Measurements from ENCODE around the gene WHRN. TPM values are rescaled to one million over a fixed set of nuclear protein-coding genes. Genes with fewer than 3 reads are reported as not detected.

Gene WHRN
- total RNA-seq, 6 donors from 2014 or later = 2.5 to 17.8 (median 5.6) TPM

- WGBS, 2 donors = 85 to 94% methylated on average over 2 of the region's 2 CpGs
- no peak for ATAC-seq (ENCODE audit: low FRiP score in 2 of 2)
- Histone ChIP-seq H3K27ac (no peak overlapping the region), H3K4me3 (no peak overlapping the region), H3K27me3 (no peaks in the 10 kb centered on the region), H3K4me1 (peaks cover 12 to 33% (median 13%) of the 10 kb centered on the region in 4 donors), H3K36me3 (no peaks in the 10 kb centered on the region), H3K9me3 (no peaks in the 10 kb centered on the region)
- no peak for DNase-seq
- TF ChIP-seq CTCF (IDR thresholded peaks at IDR 0.05) = no peak
- TF ChIP-seq POLR2AphosphoS5 (IDR thresholded peaks at IDR 0.05) = no peak
- no peak for TF ChIP-seq EP300 (IDR thresholded peaks at IDR 0.05)
- no peak for TF ChIP-seq POLR2A (IDR thresholded peaks at IDR 0.05)
Measured at GRCh38 chr9:114400772-114401171, 104.5 kb downstream of the WHRN start.

- no peak overlapping the region for H3K27ac ChIP-seq
Measured at GRCh38 chr9:114400219-114400618, 105.1 kb downstream of the WHRN start.

GRCh38 chr9:114399381-114399780, 105.9 kb downstream of the WHRN start:
- WGBS, 2 donors = 81 to 85% methylated on average over 4 of the region's 4 CpGs
- Histone ChIP-seq H3K36me3 (no peaks in the 10 kb centered on the region), H3K4me3 (no peak overlapping the region), H3K9me3 (no peaks in the 10 kb centered on the region), H3K27ac (no peak overlapping the region), H3K27me3 (no peaks in the 10 kb centered on the region), H3K4me1 (peaks cover 19 to 40% (median 26%) of the 10 kb centered on the region in 4 donors)
- TF ChIP-seq POLR2A (IDR thresholded peaks at IDR 0.05) = no peak
- no peak for TF ChIP-seq EP300 (IDR thresholded peaks at IDR 0.05)
- TF ChIP-seq CTCF (IDR thresholded peaks at IDR 0.05) = no peak
- TF ChIP-seq POLR2AphosphoS5 (IDR thresholded peaks at IDR 0.05) = no peak
- DNase-seq (no peak), ATAC-seq (ENCODE audit: low FRiP score in 2 of 2) (no peak)

More at GRCh38 chr9:114400219-114400618, 105.1 kb downstream of the WHRN start:
- H3K4me3 ChIP-seq = no peak overlapping the region
- DNase-seq = no peak
- no peaks in the 10 kb centered on the region for H3K27me3 ChIP-seq
- no peak for ATAC-seq (ENCODE audit: low FRiP score in 2 of 2)
- H3K36me3 ChIP-seq = no peaks in the 10 kb centered on the region
- H3K9me3 ChIP-seq = no peaks in the 10 kb centered on the region
- TF ChIP-seq POLR2A (IDR thresholded peaks at IDR 0.05) (no peak), CTCF (IDR thresholded peaks at IDR 0.05) (no peak), EP300 (IDR thresholded peaks at IDR 0.05) (no peak), POLR2AphosphoS5 (IDR thresholded peaks at IDR 0.05) (no peak)
- WGBS, 2 donors = 27 to 52% methylated on average over 1 of the region's 1 CpG
- H3K4me1 ChIP-seq = peaks cover 17 to 33% (median 18%) of the 10 kb centered on the region in 4 donors

GRCh38 chr9:114397848-114398605, 107.2 kb downstream of the WHRN start:
- ATAC-seq (ENCODE audit: low FRiP score in 2 of 2) = peak; percentile 97
- DNase-seq = peak; percentile 98 to 100
- H3K27ac ChIP-seq = peak overlapping the region; percentile 89 to 95 (median 90)
- H3K27me3 ChIP-seq = no peaks in the 10 kb centered on the region
- H3K4me3 ChIP-seq = peak overlapping the region; percentile 82 to 89 (median 82)
- 0 to 2% methylated on average over 8 to 20 of the region's 66 CpGs for WGBS, 2 donors
- no peaks in the 10 kb centered on the region for H3K36me3 ChIP-seq
- H3K4me1 ChIP-seq = peaks cover 20 to 52% (median 36%) of the 10 kb centered on the region in 4 donors
- H3K9me3 ChIP-seq = no peaks in the 10 kb centered on the region
- TF ChIP-seq EP300 (IDR thresholded peaks at IDR 0.05) (no peak), POLR2AphosphoS5 (IDR thresholded peaks at IDR 0.05) (peak; percentile 70 to 84), POLR2A (IDR thresholded peaks at IDR 0.05) (peak in 3 of 4 donors; percentile 51 to 84 (median 65)), CTCF (IDR thresholded peaks at IDR 0.05) (peak in 3 of 6 experiments; percentile 19 to 23 (median 19))
